HCT116 (cell line): ENCODE data around the gene ADRM1. TPM values are rescaled to one million over a fixed set of nuclear protein-coding genes. Genes with fewer than 3 reads are reported as not detected.

Experiments
- ATAC-seq: fragments of 200-7000 bp; cut with Tn5 transposase; 2 replicates; pipeline ENCODE4 v1.9.1; 2020; ENCODE audit warnings: mild to moderate bottlenecking, moderate library complexity
- BruUV-seq: library from RNA; stranded (reverse); fragments of 400-500 nt; replicated peaks from 2 replicates; lab custom pipeline; 2021; lab: Mats Ljungman, UMichigan
- CTCF ChIA-PET: fragments of 300-600 bp; sonication (Branson Sonifier 250); formaldehyde crosslinking; loops from one replicate; lab custom pipeline; 2021; ENCODE audit warnings: antibody characterized with exemption; lab: Charles Lee
- POLR2A ChIA-PET: fragments of 300-600, 350-600 bp; sonication (Branson Sonifier 250); formaldehyde crosslinking; loops from one replicate; lab custom pipeline; 2021; ENCODE audit warnings: antibody characterized with exemption; lab: Charles Lee
- RAD21 ChIA-PET, 2 experiments: fragments of 300-600 bp; sonication (Branson Sonifier 250); formaldehyde crosslinking; loops; one replicate each; lab custom pipeline; 2023; ENCODE audit warnings: low total read pairs in 2 of 2; ENCODE audit not compliant: uncharacterized antibody in 2 of 2, unreplicated experiment in 2 of 2, low non-redundant PET in 1 of 2; lab: Charles Lee
- DNase-seq: peaks from one replicate; pipeline ENCODE4 v3.0.0-alpha.2; 2010; ENCODE audit warnings: low read depth, low spot score
- H2AFZ ChIP-seq: fragments of 200-600 bp; shearing (Covaris generic), sonication (generic); 2 replicates; pipeline ENCODE4 v1.6.1; 2017; ENCODE audit warnings: low read depth, mixed run types, mixed read lengths, antibody characterized with exemption, low read length; ENCODE audit not compliant: poor library complexity, severe bottlenecking
- H3K27ac ChIP-seq: 2 replicates; pipeline ENCODE4 v1.5.1; 2012; ENCODE audit warnings: low read depth, low read length
- H3K27me3 ChIP-seq: fragments of 200-600 bp; sonication (generic); 2 replicates; pipeline ENCODE4 v1.6.1; 2016; ENCODE audit warnings: mixed run types, low read length, mixed read lengths; ENCODE audit not compliant: insufficient read depth
- H3K36me3 ChIP-seq, 2 experiments: fragments of 200-500 bp in 1 of 2; fragments of 200-600 bp in 1 of 2; sonication (Bioruptor generic) in 1 of 2; sonication (generic) in 1 of 2; 2 replicates each; pipeline versions ENCODE4 v1.5.1 to v1.6.1; 2014 to 2016; ENCODE audit warnings: low read length in 2 of 2, inconsistent platforms in 1 of 2, mixed read lengths in 1 of 2, mixed run types in 1 of 2; ENCODE audit not compliant: insufficient read depth in 2 of 2, control insufficient read depth in 1 of 2
- H3K4me1 ChIP-seq, 2 experiments: fragments of 200-600 bp in 1 of 2; sonication (generic) in 1 of 2; 2 replicates each; pipeline versions ENCODE4 v1.5.1 to v1.6.1; 2012 to 2017; ENCODE audit warnings: low read length in 2 of 2, inconsistent platforms in 1 of 2, mild to moderate bottlenecking in 1 of 2, mixed read lengths in 1 of 2, mixed run types in 1 of 2, moderate library complexity in 1 of 2; ENCODE audit not compliant: insufficient read depth in 2 of 2, control insufficient read depth in 1 of 2
- H3K4me2 ChIP-seq: fragments of 200-600 bp; sonication (generic); 2 replicates; pipeline ENCODE4 v1.6.1; 2017; ENCODE audit warnings: mixed run types, low read length, mixed read lengths
- H3K4me3 ChIP-seq, 2 experiments: fragments of 200-600 bp in 1 of 2; sonication (generic) in 1 of 2; replicated peaks in 1 of 2; 2 replicates each; pipeline ENCODE4 v1.5.1; 2011 to 2016; ENCODE audit warnings: low read length in 2 of 2, control low read depth in 1 of 2, low read depth in 1 of 2, mild to moderate bottlenecking in 1 of 2, mixed read lengths in 1 of 2, mixed run types in 1 of 2
- H3K79me2 ChIP-seq: fragments of 200-600 bp; sonication (generic); 2 replicates; pipeline ENCODE4 v1.6.1; 2017; ENCODE audit warnings: mild to moderate bottlenecking, mixed run types, low read length, moderate library complexity, mixed read lengths; ENCODE audit not compliant: insufficient read depth
- H3K9ac ChIP-seq: fragments of 200-600 bp; sonication (generic); 2 replicates; pipeline ENCODE4 v1.6.1; 2016; ENCODE audit warnings: low read length, mixed read lengths
- H3K9me2 ChIP-seq: fragments of 200-600 bp; sonication (generic), shearing (Covaris generic); 2 replicates; pipeline ENCODE4 v1.6.1; 2017; ENCODE audit warnings: mixed run types, mild to moderate bottlenecking, moderate library complexity; ENCODE audit not compliant: insufficient read depth
- H3K9me3 ChIP-seq, 2 experiments: fragments of 200-500 bp in 1 of 2; fragments of 200-600 bp in 1 of 2; sonication (Bioruptor generic) in 1 of 2; sonication (generic) in 1 of 2; 2 replicates each; pipeline ENCODE4 v1.6.1; 2014 to 2017; ENCODE audit warnings: low read length in 2 of 2, mixed read lengths in 2 of 2, inconsistent platforms in 1 of 2, low read depth in 1 of 2, mild to moderate bottlenecking in 1 of 2, mixed run types in 1 of 2, moderate library complexity in 1 of 2; ENCODE audit not compliant: control insufficient read depth in 1 of 2, insufficient read depth in 1 of 2
- H4K20me1 ChIP-seq: fragments of 200-600 bp; sonication (generic), shearing (Covaris generic); 2 replicates; pipeline ENCODE4 v1.6.1; 2017; ENCODE audit warnings: mixed run types, mild to moderate bottlenecking, moderate library complexity; ENCODE audit not compliant: insufficient read depth
- ELF1 ChIP-seq: IDR thresholded peaks from 2 replicates; pipeline ENCODE4 v1.6.1; 2012; ENCODE audit warnings: low read depth, borderline replicate concordance
- EZH2 ChIP-seq: fragments of 200-600 bp; sonication (generic); IDR thresholded peaks from 2 replicates; pipeline ENCODE4 v1.6.1; 2017; ENCODE audit warnings: antibody characterized with exemption, mixed run types
- FOSL1 ChIP-seq: IDR thresholded peaks from 2 replicates; pipeline ENCODE4 v1.6.1; 2012; ENCODE audit warnings: low read depth
- JUND ChIP-seq: IDR thresholded peaks from 2 replicates; pipeline ENCODE4 v1.6.1; 2012
- RAD21 ChIP-seq: IDR thresholded peaks from 2 replicates; pipeline ENCODE4 v1.6.1; 2012; ENCODE audit warnings: low read depth, mild to moderate bottlenecking
- SIN3A ChIP-seq: IDR thresholded peaks from 2 replicates; pipeline ENCODE4 v1.6.1; 2012; ENCODE audit warnings: low read depth
- SRF ChIP-seq: IDR thresholded peaks from 2 replicates; pipeline ENCODE4 v1.6.1; 2012; ENCODE audit warnings: low read depth
- intact Hi-C: fragments of 100-400 bp; cut with micrococcal nuclease; formaldehyde crosslinking; loops from 2 replicates; pipeline ENCODE4 v1.10.0; 2022
- total RNA-seq: library from RNA; stranded (reverse); gene quantifications from one replicate; pipeline ENCODE4 v1.2.1, GENCODE V29; 2021; ENCODE audit not compliant: unreplicated experiment
- TF ChIP-seq, protein P1 (sequence below): IDR thresholded peaks from 2 replicates; pipeline ENCODE4 v1.6.1; 2011; ENCODE audit warnings: mild to moderate bottlenecking, low read length, moderate library complexity; ENCODE audit not compliant: insufficient replicate concordance; ENCODE audit errors: extremely low read depth
- TF ChIP-seq, protein P2 (sequence below): IDR thresholded peaks from 2 replicates; pipeline ENCODE4 v1.6.1; 2012
- TF ChIP-seq, protein P3 (sequence below): IDR thresholded peaks from 2 replicates; pipeline ENCODE4 v1.6.1; 2012; ENCODE audit warnings: low read depth
- TF ChIP-seq, protein P4 (sequence below): IDR thresholded peaks from 2 replicates; pipeline ENCODE4 v1.6.1; 2012

Gene ADRM1
- total RNA-seq, 1 experiment from 2014 or later = 158 TPM

DNA sequence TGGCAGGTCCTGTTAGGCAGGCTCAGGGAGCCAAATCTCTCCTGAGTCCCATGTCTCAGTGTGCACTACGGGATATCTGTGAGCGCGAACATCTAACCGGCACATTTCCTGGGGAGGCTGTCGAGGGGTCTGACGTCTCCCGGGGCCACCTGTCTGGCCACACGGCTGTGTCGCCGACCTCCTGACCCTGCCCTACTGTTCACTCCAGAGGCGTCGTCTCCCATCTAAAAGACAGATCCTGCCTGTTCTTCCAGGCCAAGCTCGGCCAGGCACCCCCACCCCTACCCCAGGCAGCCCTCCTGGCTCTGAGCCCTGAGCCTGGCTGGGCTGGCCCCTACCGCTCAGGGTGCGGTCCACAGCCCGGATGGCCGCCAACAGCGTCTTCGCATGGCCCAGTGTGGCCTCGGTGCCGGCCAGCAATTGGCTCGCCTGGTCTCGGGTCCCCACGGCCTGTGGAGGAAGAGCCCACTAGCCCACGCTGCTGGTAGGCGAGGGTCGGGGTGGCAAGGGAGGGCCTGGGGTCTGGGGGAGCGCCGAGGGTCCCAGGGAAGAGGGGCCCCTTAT lies 16.6 kb downstream of the ADRM1 start:
- TF ChIP-seq EZH2 (no peak), JUND (no peak), ELF1 (no peak), FOSL1 (no peak), SRF (no peak), SIN3A (no peak), RAD21 (no peak)
- TF ChIP-seq, protein P1, sequence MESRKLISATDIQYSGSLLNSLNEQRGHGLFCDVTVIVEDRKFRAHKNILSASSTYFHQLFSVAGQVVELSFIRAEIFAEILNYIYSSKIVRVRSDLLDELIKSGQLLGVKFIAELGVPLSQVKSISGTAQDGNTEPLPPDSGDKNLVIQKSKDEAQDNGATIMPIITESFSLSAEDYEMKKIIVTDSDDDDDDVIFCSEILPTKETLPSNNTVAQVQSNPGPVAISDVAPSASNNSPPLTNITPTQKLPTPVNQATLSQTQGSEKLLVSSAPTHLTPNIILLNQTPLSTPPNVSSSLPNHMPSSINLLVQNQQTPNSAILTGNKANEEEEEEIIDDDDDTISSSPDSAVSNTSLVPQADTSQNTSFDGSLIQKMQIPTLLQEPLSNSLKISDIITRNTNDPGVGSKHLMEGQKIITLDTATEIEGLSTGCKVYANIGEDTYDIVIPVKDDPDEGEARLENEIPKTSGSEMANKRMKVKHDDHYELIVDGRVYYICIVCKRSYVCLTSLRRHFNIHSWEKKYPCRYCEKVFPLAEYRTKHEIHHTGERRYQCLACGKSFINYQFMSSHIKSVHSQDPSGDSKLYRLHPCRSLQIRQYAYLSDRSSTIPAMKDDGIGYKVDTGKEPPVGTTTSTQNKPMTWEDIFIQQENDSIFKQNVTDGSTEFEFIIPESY = no peak
- TF ChIP-seq, protein P2, sequence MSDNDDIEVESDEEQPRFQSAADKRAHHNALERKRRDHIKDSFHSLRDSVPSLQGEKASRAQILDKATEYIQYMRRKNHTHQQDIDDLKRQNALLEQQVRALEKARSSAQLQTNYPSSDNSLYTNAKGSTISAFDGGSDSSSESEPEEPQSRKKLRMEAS = no peak
- TF ChIP-seq, protein P3, sequence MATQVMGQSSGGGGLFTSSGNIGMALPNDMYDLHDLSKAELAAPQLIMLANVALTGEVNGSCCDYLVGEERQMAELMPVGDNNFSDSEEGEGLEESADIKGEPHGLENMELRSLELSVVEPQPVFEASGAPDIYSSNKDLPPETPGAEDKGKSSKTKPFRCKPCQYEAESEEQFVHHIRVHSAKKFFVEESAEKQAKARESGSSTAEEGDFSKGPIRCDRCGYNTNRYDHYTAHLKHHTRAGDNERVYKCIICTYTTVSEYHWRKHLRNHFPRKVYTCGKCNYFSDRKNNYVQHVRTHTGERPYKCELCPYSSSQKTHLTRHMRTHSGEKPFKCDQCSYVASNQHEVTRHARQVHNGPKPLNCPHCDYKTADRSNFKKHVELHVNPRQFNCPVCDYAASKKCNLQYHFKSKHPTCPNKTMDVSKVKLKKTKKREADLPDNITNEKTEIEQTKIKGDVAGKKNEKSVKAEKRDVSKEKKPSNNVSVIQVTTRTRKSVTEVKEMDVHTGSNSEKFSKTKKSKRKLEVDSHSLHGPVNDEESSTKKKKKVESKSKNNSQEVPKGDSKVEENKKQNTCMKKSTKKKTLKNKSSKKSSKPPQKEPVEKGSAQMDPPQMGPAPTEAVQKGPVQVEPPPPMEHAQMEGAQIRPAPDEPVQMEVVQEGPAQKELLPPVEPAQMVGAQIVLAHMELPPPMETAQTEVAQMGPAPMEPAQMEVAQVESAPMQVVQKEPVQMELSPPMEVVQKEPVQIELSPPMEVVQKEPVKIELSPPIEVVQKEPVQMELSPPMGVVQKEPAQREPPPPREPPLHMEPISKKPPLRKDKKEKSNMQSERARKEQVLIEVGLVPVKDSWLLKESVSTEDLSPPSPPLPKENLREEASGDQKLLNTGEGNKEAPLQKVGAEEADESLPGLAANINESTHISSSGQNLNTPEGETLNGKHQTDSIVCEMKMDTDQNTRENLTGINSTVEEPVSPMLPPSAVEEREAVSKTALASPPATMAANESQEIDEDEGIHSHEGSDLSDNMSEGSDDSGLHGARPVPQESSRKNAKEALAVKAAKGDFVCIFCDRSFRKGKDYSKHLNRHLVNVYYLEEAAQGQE = no peak
- TF ChIP-seq, protein P4, sequence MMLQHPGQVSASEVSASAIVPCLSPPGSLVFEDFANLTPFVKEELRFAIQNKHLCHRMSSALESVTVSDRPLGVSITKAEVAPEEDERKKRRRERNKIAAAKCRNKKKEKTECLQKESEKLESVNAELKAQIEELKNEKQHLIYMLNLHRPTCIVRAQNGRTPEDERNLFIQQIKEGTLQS = no peak
- no peak for DNase-seq
- ATAC-seq = no peak
- no TSS peak for BruUV-seq
- intact Hi-C loops = no loop called here
- Histone ChIP-seq H3K4me3 (no peak overlapping the region), H4K20me1 (no peaks in the 10 kb centered on the region), H3K36me3 (peaks cover 17 to 53% of the 10 kb centered on the region in 2 experiments), H3K9me2 (no peaks in the 10 kb centered on the region), H3K27me3 (no peaks in the 10 kb centered on the region), H3K9ac (no peak overlapping the region), H3K4me1 (peaks cover 0 to 5% of the 10 kb centered on the region in 2 experiments; a peak in 1 of 4 replicates), H3K9me3 (no peaks in the 10 kb centered on the region), H2AFZ (no peak overlapping the region), H3K79me2 (peaks cover 7% of the 10 kb centered on the region; the same call in 1 of the 2 replicates), H3K27ac (peak overlapping the region; percentile 29; the same call in 1 of the 2 replicates), H3K4me2 (no peak overlapping the region)
- ChIA-PET RAD21 (interaction anchor here in 1 of 2 experiments (0.6 kb wide), 1 partner anchor 104 kb away, joined by 3 read pairs; no protein-coding TSS in a partner anchor), POLR2A (no interaction called here), CTCF (no interaction called here)
